Endothelial cell (in vitro differentiated cells): Measurements from ENCODE around the gene TLE4. TPM values are rescaled to one million over a fixed set of nuclear protein-coding genes. Genes with fewer than 3 reads are reported as not detected.

Experiments used
- DNase-seq: peaks from one replicate; pipeline ENCODE4 v3.0.0; 2021; ENCODE audit warnings: low spot score
- H3K27ac Mint-ChIP-seq: one replicate; pipeline ENCODE4 v1.8.0; 2021; ENCODE audit warnings: mixed read lengths, inconsistent platforms; ENCODE audit not compliant: unreplicated experiment
- H3K27me3 Mint-ChIP-seq: one replicate; pipeline ENCODE4 v1.8.0; 2021; ENCODE audit warnings: mild to moderate bottlenecking, moderate library complexity, mixed read lengths, inconsistent platforms; ENCODE audit not compliant: unreplicated experiment
- H3K36me3 Mint-ChIP-seq: one replicate; pipeline ENCODE4 v1.8.0; 2021; ENCODE audit warnings: mild to moderate bottlenecking, low read depth, mixed read lengths, inconsistent platforms; ENCODE audit not compliant: unreplicated experiment
- H3K4me1 Mint-ChIP-seq: one replicate; pipeline ENCODE4 v1.8.0; 2021; ENCODE audit warnings: mild to moderate bottlenecking, mixed read lengths, inconsistent platforms; ENCODE audit not compliant: unreplicated experiment
- H3K4me3 Mint-ChIP-seq: one replicate; pipeline ENCODE4 v1.8.0; 2021; ENCODE audit warnings: mild to moderate bottlenecking, mixed read lengths, inconsistent platforms; ENCODE audit not compliant: unreplicated experiment
- H3K9me3 Mint-ChIP-seq: one replicate; pipeline ENCODE4 v1.8.0; 2021; ENCODE audit warnings: mixed read lengths, inconsistent platforms; ENCODE audit not compliant: unreplicated experiment
- total RNA-seq: library from RNA; stranded (reverse); fragmentation: NEBNext Ultra II Directional; extraction: Animal tissue kit (Norgen Biotek cat#: 25700); gene quantifications from one replicate; pipeline ENCODE4 v1.2.1, GENCODE V29; 2021; ENCODE audit not compliant: unreplicated experiment
- TF ChIP-seq, protein P1 (sequence below): fragments of 200-600 bp; sonication (generic); IDR thresholded peaks from one replicate; pipeline ENCODE4 v1.5.0; 2021; ENCODE audit warnings: antibody characterized with exemption; ENCODE audit not compliant: unreplicated experiment

TLE4 gene
- total RNA-seq, 1 donor from 2014 or later, result 88.4 TPM

DNA sequence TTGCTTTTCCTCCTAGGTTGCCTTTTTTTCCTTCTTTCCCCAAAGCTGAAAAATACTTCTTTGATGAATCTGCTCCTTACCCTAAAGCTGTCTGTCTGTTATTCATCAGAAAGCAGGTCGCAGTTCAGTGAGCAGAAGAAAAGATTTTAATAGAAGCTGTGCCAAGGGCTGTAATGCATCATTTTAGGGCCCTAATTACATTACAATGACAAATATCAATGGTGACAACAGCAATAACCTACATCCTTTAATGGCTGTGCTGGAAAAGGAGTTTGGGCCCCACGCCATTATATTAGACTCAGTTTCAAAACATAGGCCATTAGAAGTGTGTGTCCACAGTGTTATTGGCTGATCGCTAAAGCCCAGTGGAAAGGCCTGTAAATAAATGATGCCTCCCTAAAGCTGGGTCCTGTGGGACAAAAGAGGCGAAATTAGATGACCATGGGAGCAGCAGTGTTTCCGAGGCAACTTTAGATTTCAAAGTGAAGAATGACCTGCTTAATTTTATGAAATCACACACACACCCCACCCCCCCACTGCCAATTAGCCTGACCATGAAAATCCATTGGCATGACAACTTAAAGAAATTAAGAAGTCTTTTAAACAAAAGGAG lies 38.4 kb downstream of the TLE4 start:
- Mint-ChIP-seq H3K4me3 (no peak overlapping the region), H3K36me3 (peaks cover 6% of the 10 kb centered on the region), H3K27me3 (no peaks in the 10 kb centered on the region), H3K27ac (peak overlapping the region; percentile 25), H3K9me3 (no peaks in the 10 kb centered on the region), H3K4me1 (peaks cover 13% of the 10 kb centered on the region)
- DNase-seq, result no peak
- TF ChIP-seq, protein P1, sequence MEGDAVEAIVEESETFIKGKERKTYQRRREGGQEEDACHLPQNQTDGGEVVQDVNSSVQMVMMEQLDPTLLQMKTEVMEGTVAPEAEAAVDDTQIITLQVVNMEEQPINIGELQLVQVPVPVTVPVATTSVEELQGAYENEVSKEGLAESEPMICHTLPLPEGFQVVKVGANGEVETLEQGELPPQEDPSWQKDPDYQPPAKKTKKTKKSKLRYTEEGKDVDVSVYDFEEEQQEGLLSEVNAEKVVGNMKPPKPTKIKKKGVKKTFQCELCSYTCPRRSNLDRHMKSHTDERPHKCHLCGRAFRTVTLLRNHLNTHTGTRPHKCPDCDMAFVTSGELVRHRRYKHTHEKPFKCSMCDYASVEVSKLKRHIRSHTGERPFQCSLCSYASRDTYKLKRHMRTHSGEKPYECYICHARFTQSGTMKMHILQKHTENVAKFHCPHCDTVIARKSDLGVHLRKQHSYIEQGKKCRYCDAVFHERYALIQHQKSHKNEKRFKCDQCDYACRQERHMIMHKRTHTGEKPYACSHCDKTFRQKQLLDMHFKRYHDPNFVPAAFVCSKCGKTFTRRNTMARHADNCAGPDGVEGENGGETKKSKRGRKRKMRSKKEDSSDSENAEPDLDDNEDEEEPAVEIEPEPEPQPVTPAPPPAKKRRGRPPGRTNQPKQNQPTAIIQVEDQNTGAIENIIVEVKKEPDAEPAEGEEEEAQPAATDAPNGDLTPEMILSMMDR, result no peak

DNA sequence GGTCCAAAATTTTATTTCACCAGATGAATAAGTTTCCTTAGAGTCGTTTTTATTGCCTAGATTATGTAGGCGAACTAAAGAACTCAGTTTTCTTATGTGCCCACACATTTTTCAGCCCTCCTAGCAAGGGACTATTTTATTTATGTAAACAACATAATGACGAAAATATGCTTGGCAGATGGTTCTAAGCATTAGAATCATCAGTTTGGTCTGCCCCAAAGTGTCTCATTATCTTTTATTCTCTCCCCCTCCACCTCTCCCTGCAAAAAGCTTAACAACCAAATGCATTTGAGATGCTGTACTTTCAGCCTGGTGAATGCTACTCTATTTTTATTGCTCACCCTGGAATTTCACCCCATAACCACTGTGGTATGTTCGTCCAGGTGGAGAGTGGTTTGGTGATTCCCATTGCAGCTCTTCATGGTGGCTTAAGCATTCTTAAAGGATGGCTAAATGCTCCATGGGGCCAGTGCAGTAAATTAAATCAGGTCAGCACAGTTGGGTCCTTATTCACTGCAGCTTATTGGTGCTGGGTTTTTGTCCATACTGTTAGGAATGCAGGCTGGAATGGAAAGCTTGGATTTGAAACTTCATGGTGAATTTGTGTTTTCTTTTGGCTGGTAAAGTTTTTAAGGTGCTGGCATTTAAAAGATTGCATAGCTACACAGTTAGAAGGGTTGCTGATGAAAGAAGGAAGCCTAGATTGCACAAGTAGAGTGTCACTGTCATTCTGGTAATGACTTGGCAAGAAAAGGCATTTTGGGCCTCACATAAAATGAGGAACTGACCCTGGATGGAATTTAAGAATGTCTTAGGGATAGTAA lies 39.2 kb downstream of the TLE4 start:
- Mint-ChIP-seq H3K4me1 (peaks cover 13% of the 10 kb centered on the region), H3K36me3 (peaks cover 6% of the 10 kb centered on the region), H3K9me3 (no peaks in the 10 kb centered on the region), H3K27ac (no peak overlapping the region), H3K27me3 (no peaks in the 10 kb centered on the region), H3K4me3 (no peak overlapping the region)
- TF ChIP-seq, protein P1, result no peak
- DNase-seq, result no peak

DNA sequence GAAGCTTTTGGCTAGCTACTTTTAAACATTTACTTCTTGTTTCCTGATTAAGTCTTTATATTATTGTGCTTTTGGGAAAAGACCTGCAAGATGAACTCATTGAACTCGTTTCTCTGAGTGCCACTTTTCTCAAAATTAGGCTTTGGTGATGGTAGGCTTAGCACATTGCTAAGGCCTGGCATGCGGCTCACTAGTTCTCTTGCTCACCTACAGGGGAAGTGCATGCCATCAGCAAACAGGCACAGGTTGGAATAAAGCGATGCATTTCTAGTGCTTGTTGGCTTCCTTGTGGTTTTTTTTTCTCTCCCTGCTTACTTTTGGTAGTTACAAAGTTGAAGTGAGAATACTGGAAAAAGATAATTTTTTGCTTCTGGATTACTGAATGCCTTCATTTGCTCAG lies 41.4 kb downstream of the TLE4 start:
- Mint-ChIP-seq H3K36me3 (no peaks in the 10 kb centered on the region), H3K4me1 (peaks cover 13% of the 10 kb centered on the region), H3K27ac (no peak overlapping the region), H3K4me3 (no peak overlapping the region), H3K27me3 (no peaks in the 10 kb centered on the region), H3K9me3 (no peaks in the 10 kb centered on the region)
- TF ChIP-seq, protein P1, result no peak
- DNase-seq, result no peak

DNA sequence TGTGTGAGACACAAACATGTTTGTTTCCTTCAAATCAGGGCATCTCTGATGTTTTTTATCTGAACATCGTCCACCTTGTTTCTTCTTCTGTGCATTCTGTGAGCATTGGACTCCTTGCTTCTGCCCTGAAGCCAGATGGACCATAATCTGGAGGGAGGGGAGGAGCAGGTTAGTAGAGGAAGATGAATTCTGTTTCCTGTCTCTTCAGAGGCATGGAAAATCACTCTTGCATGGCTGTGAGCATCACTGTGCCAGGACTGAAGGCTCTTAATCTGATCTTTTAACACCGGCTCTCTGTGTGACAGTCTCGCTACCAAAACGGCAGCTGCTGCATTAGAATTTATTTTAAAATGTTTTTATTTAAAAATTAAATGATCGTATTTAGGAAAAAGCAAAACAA lies 43.3 kb downstream of the TLE4 start:
- no peak overlapping the region for H3K27ac Mint-ChIP-seq
- H3K27me3 Mint-ChIP-seq, result no peaks in the 10 kb centered on the region
- TF ChIP-seq, protein P1, result no peak
- H3K9me3 Mint-ChIP-seq, result no peaks in the 10 kb centered on the region
- no peak for DNase-seq
- H3K4me3 Mint-ChIP-seq, result no peak overlapping the region
- H3K4me1 Mint-ChIP-seq, result peaks cover 9% of the 10 kb centered on the region
- no peaks in the 10 kb centered on the region for H3K36me3 Mint-ChIP-seq

DNA sequence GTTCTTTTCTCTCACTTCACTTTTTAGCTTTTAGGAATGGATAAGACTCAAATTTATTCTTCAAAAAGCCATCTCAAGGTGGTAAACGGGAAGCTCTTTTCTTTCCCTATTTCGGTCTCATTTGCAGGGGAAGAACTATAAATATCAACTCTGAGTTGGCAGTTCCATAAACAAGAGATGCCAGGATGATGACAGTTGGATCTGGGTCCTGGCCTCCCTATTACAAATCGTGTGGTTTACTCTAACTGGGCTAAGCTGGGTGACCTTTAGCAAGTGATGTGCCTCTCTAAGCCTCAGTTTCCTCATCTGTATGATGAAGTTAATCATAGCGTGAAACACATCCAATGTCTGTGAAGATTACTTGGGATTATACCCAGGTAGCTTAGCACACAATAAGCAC lies 44.2 kb downstream of the TLE4 start:
- Mint-ChIP-seq H3K4me3 (no peak overlapping the region), H3K27me3 (no peaks in the 10 kb centered on the region), H3K4me1 (peaks cover 12% of the 10 kb centered on the region), H3K36me3 (no peaks in the 10 kb centered on the region), H3K9me3 (no peaks in the 10 kb centered on the region), H3K27ac (no peak overlapping the region)
- DNase-seq, result no peak
- TF ChIP-seq, protein P1, result no peak
